GM21529 (cell line): ENCODE measurements around the gene OR1N1.
"Not testable (repeated sequence)": the region's sequence is repeated elsewhere in the genome, so short reads cannot be mapped to it uniquely, and the experiment has no call there.

Source experiments
- ATAC-seq: cut with Tn5 transposase; IDR thresholded peaks from one replicate; pipeline ENCODE4 v1.9.1; 2021; ENCODE audit not compliant: unreplicated experiment

Gene OR1N1, protein sequence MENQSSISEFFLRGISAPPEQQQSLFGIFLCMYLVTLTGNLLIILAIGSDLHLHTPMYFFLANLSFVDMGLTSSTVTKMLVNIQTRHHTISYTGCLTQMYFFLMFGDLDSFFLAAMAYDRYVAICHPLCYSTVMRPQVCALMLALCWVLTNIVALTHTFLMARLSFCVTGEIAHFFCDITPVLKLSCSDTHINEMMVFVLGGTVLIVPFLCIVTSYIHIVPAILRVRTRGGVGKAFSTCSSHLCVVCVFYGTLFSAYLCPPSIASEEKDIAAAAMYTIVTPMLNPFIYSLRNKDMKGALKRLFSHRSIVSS

DNA sequence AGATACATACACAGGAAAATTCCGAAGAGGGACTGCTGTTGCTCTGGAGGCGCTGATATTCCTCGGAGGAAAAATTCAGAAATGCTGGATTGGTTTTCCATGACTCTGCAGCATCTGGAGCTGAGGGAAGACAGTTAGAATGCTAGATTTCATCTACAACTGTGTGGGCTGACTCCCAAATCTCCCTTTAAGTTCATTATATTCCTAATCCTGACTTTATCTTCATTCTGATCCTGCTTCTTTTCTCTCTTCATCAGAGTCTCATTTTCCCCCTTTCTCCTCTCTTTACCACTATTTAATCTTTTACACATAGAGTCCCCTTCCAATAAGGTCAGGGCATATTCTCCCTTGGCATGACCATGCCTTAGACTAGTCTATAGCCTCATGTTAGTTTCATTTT, at the start of gene OR1N1:
Gene OR1N1 (minus strand): TSS at position 101 of the 400 bp plus-strand sequence. CDS start 0 bp downstream, at position 101.
- no peak for ATAC-seq

DNA sequence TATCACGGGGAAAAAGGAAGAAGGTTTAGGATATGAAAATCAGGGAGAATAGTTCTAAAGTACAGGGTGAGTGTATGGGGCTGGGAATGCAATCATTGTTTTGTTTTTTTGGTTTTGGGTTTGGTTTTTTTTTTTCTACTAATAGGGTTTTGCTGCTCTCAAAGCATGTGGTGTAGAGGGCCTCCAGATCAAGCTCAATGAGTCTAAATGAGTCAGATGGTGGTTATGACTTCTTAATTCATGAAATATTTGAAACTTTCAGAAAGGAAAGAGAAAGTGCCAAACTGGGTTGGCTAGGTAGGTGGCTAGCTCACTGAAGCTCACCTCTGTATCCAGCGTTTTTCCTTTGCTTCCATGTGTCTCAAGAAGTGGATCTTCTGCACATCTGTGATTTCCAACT, 45.4 kb upstream of the OR1N1 start:
- no peak for ATAC-seq

DNA sequence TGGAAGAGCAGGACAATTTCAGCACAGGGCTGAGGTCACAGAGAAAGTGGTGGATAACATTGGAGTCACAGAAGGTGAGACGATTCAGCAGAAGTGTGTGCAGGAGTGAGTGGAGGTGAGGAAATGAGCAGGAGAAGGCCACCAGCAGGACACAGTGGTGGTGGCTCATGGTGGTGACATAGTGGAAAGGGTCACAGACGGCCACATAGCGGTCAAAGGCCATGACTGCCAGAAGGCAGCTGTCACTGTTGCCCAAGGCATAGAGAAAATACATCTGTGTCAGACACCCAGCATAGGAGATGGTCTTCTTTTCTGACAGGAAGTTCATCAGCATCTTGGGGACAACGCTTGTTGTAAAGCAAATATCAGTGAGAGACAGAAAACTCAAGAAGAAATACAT, 40.8 kb upstream of the OR1N1 start:
- no peak for ATAC-seq

DNA sequence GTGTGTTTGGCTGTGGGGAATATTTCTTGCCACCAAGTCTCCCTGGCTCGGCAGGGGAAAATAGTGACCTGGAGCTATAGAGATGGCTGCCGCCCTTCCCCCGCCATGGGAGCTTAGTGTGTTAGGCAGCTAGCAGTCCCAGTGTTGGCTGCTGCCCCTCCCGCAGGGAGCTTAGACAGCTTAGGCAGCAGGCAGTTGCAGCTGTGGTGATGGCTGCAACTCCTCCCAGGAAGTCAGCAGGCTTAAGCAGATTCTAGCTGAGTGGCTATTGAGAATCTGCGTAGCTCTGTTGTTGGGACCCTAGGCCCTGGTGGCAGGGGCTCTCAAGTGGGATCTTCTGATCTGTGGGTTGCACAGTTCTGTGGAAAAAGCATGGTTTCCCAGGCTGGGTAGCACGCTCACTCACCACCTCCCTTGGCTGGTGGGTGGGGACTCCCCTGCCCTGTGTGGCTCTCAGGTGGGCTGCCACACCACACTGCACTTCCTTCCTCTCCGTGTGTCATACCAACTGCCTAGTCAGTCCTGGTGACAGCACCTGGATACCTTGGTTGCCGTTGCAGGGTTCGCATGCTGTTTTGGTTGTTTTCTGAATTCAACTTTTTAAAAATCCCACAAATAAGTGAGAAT, 35.2 kb upstream of the OR1N1 start:
- no peak for ATAC-seq

DNA sequence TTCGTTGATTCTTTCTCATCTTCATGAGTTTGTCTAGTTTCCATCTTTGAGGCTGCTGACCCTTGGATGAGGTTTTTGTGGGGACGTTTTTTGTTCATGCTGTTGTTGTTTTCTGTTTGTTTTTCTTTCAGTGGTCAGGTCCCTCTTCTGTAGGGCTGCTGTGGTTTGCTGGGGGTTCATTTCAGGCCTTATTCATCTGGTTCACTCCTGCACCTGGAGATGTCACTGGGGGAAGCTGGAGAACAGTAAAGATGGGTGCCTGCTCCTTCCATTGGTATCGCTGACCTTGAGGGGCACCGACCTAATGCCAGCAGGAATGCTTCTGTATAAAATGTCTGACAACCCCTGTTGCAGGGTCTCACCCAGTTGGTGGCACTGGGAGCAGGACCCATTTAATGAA, 34.4 kb upstream of the OR1N1 start:
- ATAC-seq, result no peak

DNA sequence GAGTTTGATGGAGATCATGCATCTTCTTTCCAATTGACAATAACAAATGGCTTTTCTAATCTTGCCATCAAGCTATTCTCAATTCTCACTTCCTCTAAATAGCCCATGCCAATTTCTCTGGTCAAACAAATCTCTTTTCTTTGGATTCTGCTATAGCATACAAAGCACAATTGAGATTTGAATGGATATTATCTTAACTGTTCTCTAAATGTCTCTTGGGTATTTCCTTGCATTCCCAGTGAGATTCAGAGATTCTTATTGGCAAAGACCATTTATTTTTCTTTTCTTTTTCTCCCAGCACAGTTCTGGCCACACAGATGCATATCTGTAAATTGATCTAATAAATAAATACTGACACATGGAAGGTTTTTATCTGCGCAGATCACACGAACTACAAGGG, 25.7 kb upstream of the OR1N1 start, which contains the start of gene OR1N2:
Gene OR1N2 (plus strand): TSS at position 301 of the 400 bp plus-strand sequence. CDS start 100 bp downstream, outside the sequence.
- ATAC-seq, result no peak

DNA sequence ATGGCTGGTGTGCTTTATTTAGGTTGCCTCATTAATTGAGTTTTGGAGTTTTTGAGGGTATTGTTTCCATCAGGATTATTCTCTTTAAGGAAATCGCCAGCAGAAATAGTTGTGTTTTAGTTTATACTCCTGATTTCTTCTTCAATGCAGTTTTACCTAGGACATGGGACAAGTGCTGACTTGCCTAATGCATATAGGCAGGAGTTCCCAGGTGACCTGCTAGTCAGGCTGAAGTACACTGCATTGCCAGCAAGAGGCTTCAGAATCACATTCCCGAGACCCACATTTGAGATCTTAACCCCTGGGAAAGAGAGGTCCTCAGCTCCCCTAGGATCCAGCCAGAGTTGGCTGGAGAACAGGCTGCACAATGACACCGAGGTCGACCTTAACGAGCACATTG, 24.3 kb upstream of the OR1N1 start:
- ATAC-seq, result no peak

DNA sequence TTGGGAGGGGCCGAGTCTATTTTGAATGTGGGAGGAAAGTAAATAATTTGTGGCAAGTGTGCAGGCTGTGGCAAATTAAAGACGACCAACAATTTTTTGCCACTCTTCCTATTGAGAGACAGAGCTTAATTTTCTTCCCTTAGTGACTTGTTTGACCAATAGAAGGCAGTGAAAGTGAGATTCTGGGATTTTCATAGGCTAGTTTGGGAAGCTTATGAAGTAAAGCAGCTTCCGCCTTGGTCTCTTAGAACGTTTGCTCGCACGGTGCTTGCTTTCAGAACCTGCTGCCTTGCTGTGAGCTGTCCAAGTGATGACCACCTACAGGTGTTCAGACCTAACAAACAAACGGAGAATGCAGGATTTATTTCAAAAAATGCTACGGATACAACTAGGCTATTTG, 19.1 kb upstream of the OR1N1 start:
- no peak for ATAC-seq

DNA sequence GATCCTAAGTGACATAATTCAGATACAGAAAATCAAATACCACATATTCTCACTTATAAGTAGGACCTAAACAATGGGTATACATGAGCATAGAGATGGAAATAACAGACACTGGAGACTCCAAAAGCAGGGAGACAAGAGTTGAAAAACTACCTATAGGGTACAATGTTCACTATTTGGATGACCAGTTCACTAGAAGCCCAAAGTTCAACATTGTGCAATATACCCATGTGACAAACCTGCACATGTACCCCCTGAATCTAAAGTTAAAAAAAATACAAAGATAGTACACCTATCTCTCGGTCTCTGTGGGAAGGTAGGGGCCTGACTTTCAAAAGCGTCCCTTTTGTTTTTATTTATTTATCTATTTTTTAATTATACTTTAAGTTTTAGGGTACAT, 11.7 kb upstream of the OR1N1 start:
- ATAC-seq, result no peak

DNA sequence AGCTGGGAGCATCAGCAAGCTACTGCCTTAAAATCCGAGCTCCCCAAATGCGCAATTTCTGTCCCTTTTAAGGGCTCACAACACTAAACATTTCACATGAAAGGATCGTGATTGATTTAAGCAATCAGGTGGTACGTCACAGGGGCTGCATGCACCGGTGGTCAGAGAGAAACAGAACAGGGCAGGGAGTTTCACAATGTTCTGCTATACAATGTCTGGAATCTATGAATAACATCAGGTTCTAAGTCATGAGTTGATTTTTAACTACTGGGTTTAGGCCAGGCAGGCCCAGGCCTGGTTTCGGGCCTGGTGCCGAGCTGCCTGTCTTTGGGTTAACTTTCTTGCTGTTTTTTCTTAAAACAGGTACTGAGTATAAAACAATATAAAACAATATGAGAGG, 10.0 kb upstream of the OR1N1 start:
- ATAC-seq, result not testable (repeated sequence)

DNA sequence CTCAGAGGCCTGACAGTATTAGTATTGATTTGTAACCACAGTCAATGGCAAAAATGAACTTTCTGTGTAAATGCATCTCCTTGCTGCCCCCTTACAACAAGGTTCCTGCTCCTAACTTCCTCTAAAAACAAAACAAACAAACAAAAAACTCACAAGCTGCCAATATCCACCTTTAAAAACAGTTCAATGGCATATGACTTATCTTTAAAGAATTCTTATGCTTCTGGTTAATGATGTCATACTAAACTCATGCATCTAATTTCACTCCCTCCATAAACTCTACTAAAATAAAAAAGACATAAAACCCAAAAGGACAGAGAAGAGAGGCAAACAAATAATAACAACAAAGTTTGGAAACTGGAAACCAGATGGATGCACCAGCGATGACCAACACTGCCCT, 9.0 kb upstream of the OR1N1 start:
- no peak for ATAC-seq

DNA sequence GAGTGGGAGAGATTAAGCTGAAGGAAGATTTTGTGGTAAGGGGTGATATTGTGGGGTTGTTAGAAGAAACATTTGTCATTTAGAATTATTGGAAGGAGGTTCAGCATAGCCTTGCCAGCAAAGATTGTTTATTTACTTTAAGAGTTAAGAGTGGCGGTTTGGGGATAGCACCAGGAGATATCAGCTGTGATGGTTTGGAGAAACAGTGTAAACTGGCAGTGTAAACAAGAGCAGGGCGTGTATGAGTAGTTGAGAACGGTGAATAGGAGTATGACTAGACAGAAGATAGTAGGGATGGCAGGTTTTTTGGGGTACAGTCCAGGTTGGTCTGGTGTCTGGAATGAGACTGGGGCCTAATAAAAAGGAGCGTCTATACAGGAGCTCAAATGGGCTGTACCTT, 4.1 kb upstream of the OR1N1 start:
- ATAC-seq, result not testable (repeated sequence)

DNA sequence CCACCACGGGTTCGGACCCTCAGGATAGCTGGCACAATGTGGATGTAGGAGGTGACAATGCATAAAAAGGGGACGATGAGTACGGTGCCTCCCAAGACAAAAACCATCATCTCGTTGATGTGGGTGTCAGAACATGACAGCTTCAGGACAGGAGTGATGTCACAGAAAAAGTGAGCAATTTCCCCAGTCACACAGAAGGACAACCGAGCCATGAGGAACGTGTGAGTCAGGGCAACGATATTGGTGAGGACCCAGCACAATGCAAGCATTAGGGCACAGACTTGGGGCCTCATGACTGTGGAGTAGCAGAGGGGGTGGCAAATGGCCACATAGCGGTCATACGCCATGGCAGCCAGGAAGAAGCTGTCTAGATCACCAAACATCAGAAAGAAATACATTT, 491 bp downstream of the OR1N1 start:
- no peak for ATAC-seq

DNA sequence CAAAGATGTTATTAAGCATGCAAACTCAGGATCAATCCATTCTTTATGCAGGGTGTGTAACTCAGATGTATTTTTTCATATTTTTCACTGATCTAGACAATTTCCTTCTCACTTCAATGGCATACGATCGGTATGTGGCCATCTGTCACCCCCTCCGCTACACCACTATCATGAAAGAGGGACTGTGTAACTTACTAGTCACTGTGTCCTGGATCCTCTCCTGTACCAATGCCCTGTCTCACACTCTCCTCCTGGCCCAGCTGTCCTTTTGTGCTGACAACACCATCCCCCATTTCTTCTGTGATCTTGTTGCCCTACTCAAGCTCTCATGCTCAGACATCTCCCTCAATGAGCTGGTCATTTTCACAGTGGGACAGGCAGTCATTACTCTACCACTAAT, 7.7 kb downstream of the OR1N1 start:
- ATAC-seq, result no peak

DNA sequence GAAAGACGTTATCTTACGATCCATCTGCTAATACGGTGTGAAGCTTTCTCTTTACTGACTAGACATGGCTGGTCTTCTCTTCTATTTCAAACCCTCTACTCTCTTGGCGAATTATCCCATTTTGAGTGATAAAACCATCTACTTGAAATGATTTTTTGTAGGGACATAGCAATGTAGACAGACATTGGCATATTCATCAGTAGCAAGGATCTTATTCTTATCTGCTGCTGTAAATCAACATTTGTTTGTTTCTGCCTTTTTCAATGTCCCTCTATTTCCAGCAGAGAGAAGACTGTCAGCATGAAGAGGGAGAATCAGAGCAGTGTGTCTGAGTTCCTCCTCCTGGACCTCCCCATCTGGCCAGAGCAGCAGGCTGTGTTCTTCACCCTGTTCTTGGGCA, 8.3 kb downstream of the OR1N1 start, which contains the start of gene OR1J4:
Gene OR1J4 (plus strand): TSS at position 301 of the 400 bp plus-strand sequence. CDS start 0 bp downstream, at position 301.
- no peak for ATAC-seq

DNA sequence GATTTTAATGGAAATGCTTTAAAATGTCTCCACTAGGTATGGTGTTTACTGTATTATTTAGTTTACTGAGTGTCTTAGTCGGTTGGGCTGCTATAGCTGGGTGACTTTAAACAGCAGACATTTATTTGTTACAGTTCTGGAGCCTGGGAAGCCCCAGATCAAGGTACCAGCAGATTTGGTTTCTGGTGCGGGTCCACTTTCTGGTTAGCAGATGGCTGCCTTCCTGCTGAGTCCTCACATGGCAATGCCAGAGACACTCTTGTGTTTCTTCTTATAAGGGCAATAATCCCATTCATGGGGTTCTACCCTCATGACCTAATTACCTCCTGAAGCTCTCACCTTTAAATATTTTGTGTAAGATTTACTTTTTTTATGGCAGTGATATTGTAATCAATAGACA, 8.9 kb downstream of the OR1N1 start:
- no peak for ATAC-seq

DNA sequence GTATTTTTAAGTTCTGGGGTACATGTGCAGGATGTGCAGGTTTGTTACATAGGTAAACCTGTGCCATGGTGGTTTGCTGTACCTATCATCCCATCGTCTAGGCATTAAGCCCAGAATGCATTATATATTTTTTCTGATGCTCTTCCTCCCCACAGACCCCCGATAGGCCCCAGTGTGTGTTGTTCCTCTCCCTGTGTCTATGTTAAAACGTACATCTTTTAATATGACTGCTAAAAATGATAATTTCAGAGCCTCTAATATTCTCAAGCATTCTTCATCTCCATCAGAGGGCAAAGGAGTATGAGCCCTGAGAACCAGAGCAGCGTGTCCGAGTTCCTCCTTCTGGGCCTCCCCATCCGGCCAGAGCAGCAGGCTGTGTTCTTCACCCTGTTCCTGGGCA, 16.6 kb downstream of the OR1N1 start, which contains the start of gene OR1J2:
Gene OR1J2 (plus strand): TSS at position 301 of the 400 bp plus-strand sequence. CDS start 0 bp downstream, at position 301.
- ATAC-seq, result no peak

DNA sequence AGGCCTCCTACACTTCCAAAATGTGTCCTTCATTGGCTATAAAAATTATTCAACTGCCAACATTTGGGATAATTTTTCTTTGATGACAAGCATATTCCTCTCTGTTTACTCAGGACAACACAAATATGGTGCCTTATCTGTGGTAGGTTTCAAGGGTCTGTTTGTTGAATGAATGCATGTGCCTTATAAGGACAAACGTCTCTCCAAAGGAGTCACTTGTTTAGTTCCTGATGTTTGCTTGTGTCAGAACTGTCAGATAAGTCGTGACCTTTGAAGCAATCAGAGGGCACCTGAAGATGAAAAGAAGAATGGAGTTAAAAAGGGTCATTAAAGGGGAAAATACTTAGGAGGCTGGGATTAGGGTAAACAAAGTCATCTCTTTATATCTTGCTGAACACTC, 20.1 kb downstream of the OR1N1 start:
- ATAC-seq, result no peak

DNA sequence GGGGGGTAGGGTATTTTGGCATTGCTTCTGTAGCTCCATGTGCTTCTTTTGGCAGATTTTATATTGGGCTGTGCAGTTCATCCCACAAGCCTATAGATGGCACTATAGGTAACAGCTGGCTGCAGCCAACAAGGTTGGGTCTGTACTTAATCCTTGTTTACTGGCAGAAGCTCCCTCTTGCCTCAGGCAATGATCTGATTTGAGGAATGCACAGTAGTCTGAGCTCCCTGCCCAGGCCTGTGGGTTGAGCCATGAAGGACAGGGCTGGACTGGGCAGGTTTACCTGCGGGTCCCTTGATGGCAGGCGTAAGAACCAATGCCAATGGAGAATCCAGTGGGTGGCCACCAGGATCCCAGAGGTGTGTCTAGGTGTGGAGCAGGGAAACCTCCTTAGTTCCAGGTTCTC, 28.2 kb downstream of the OR1N1 start:
- ATAC-seq, result peak; percentile 58

DNA sequence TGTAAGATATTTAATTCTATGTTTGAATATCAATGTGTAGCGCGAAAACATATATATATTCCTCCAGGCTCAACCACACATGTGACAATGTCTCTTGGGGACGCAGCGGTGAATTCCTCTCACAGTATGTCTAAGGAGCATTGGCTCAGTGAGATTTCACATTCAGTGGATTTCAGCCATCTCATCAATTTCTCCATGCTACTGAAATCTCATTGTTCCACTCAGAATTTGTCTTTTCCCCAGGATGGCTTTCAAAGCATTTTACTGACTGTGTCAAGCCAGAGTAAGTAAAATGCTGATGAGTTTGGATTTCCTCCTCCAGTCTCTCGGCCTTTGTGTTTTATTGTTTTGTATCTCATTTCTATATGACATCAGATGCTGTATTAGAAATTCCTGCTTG, 48.0 kb downstream of the OR1N1 start:
- ATAC-seq, result no peak

DNA sequence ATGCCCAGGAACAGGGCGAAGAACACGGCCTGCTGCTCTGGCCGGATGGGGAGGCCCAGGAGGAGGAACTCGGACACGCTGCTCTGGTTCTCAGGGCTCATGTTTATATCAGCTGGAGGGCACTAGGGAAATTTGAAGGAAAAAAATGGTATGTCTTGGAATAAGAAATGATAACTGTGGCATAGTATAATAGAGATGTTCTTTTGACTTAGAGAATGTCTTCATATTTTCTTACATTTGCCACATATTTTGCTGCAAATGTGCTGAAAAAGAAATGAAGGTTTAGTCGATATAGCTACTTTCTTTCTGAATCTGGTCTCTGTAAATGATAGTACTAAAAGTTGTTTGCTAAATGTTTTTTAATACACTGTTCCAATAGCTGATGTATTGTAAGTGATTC, 49.3 kb downstream of the OR1N1 start, which contains the start of gene OR1J1:
Gene OR1J1 (minus strand): TSS at position 101 of the 400 bp plus-strand sequence. CDS start 0 bp downstream, at position 101.
- no peak for ATAC-seq

DNA sequence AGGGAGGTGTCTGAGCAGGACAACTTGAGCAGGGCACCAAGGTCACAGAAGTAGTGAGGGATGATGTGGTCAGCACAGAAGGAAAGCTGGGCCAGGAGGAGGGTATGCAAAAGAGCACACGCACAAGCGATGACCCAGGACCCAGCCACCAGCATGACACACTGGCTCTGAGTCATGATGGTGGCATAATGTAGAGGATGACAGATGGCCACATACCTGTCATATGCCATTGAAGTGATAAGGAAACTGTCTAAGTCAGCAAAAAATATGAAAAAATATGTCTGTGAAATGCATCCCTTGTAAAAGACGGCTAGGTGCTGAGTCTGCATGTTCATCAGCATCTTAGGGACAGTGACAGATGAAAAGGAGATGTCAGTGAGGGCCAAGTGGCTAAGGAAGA, 49.7 kb downstream of the OR1N1 start:
- ATAC-seq, result no peak
